Upper lobe of left lung (tissue), 4 donors: ENCODE data around the gene PERP.
A peak's percentile ranks its signal among the peaks of the same experiment; 100 is the strongest.

Experiments used
- POLR2AphosphoS5 ChIP-seq, 2 donors: sonication (generic); formaldehyde crosslinking; IDR thresholded peaks; one replicate each; pipeline ENCODE4 v1.5.1; 2017; ENCODE audit warnings: antibody characterized with exemption in 2 of 2
- TF ChIP-seq, protein P1 (sequence below), 6 experiments: fragments of 450-650 bp in 4 of 6; fragments of 200-600 bp in 2 of 6; sonication (generic) in 2 of 6; IDR thresholded peaks; one replicate each; pipeline ENCODE4 v1.5.1; 2016 to 2019; ENCODE audit warnings: antibody characterized with exemption in 6 of 6

DNA sequence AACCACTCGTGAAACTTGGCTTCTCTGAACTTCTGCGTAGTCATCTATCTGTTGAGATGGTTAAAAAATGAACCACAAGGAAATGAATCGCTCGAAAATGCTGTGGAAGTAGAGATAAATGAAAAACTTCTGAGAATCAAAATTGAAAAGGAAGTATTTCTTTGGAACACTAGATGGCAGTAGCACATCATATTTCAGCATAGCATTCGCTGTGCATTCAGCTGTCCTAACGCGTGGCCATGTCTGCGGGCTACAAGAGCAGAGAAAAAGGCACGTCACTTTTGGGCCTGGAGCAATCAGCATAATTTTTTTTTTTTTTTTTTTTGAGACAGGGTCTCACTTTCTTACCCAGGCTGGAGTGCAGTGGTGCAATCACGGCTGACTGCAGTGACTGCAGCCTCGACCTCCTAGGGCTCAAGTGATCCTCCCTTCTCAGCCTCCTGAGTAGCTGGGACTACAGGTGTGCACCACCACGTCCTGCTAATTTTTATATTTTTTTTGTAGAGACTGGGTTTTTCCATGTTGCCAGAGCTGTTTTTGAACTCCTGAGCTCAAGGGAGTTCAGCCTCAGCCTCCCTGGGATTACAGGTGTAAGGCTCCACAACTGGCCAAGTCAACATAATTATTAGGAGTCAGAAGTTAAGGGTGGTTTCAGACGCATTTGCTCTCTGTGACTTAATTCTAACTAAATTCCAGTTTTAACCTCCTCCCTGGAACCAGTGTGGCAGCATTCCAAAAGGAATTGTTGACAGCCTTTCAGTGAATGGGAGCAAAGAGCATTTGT is 8.8 kb upstream of the PERP start:
- TF ChIP-seq, protein P1, sequence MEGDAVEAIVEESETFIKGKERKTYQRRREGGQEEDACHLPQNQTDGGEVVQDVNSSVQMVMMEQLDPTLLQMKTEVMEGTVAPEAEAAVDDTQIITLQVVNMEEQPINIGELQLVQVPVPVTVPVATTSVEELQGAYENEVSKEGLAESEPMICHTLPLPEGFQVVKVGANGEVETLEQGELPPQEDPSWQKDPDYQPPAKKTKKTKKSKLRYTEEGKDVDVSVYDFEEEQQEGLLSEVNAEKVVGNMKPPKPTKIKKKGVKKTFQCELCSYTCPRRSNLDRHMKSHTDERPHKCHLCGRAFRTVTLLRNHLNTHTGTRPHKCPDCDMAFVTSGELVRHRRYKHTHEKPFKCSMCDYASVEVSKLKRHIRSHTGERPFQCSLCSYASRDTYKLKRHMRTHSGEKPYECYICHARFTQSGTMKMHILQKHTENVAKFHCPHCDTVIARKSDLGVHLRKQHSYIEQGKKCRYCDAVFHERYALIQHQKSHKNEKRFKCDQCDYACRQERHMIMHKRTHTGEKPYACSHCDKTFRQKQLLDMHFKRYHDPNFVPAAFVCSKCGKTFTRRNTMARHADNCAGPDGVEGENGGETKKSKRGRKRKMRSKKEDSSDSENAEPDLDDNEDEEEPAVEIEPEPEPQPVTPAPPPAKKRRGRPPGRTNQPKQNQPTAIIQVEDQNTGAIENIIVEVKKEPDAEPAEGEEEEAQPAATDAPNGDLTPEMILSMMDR (IDR thresholded peaks at IDR 0.05): peak; percentile 49 to 81 (median 68)
- no peak for TF ChIP-seq POLR2AphosphoS5 (IDR thresholded peaks at IDR 0.05)
